SH-SY5Y (cell line): ENCODE measurements around the gene CAPZA1.

Experiments used
- GATA2 ChIP-seq: IDR thresholded peaks from 2 replicates; pipeline ENCODE4 v1.6.1; 2011; ENCODE audit warnings: mild to moderate bottlenecking, low read depth, low read length
- GATA3 ChIP-seq: IDR thresholded peaks from 2 replicates; pipeline ENCODE4 v1.6.1; 2011; ENCODE audit warnings: low read depth, mild to moderate bottlenecking, low read length, moderate library complexity

Gene CAPZA1

GRCh38 chr1:112643080-112643479 lies 23.4 kb downstream of the CAPZA1 start:
- TF ChIP-seq GATA2 (no peak), GATA3 (no peak)

GRCh38 chr1:112646225-112646624 lies 26.6 kb downstream of the CAPZA1 start:
- TF ChIP-seq GATA2 (no peak), GATA3 (no peak)

- TF ChIP-seq GATA3 = no peak
- TF ChIP-seq GATA2 = no peak
Measured at GRCh38 chr1:112651205-112651604, 31.6 kb downstream of the CAPZA1 start.

GRCh38 chr1:112665857-112666256 lies 46.2 kb downstream of the CAPZA1 start:
- TF ChIP-seq GATA2 = no peak
- no peak for TF ChIP-seq GATA3

- TF ChIP-seq GATA3 (no peak), GATA2 (no peak)
Measured at GRCh38 chr1:112666946-112667345, 47.3 kb downstream of the CAPZA1 start.

- TF ChIP-seq GATA2 (no peak), GATA3 (no peak)
Measured at GRCh38 chr1:112672009-112672408, 52.4 kb downstream of the CAPZA1 start.

GRCh38 chr1:112672842-112673241 lies 53.2 kb downstream of the CAPZA1 start:
- TF ChIP-seq GATA3 (no peak), GATA2 (no peak)

- no peak for TF ChIP-seq GATA2
- TF ChIP-seq GATA3 = no peak
Measured at GRCh38 chr1:112673592-112674439, 54.2 kb downstream of the CAPZA1 start.

- TF ChIP-seq GATA3 (no peak), GATA2 (no peak)
Measured at GRCh38 chr1:112674440-112674985, 54.9 kb downstream of the CAPZA1 start, which contains the start of gene MOV10. MOV10 (plus strand) TSS chr1:112674659; CDS start chr1:112674913, 254 bp downstream.

- TF ChIP-seq GATA2 (no peak), GATA3 (no peak)
Measured at GRCh38 chr1:112674986-112675727, 55.5 kb downstream of the CAPZA1 start.

- TF ChIP-seq GATA2 (no peak), GATA3 (no peak)
Measured at GRCh38 chr1:112675728-112676381, 56.2 kb downstream of the CAPZA1 start.

GRCh38 chr1:112676543-112676942 lies 56.9 kb downstream of the CAPZA1 start:
- no peak for TF ChIP-seq GATA2

GRCh38 chr1:112677501-112677900 lies 57.9 kb downstream of the CAPZA1 start:
- TF ChIP-seq GATA3 (no peak), GATA2 (no peak)

- TF ChIP-seq GATA3 = no peak
- TF ChIP-seq GATA2 = no peak
Measured at GRCh38 chr1:112678605-112679004, 59.0 kb downstream of the CAPZA1 start.

- TF ChIP-seq GATA2 (no peak), GATA3 (no peak)
Measured at GRCh38 chr1:112685913-112686312, 66.3 kb downstream of the CAPZA1 start.
